CD4-positive, alpha-beta T cell (primary cell): ENCODE measurements around the gene METTL21C. TPM values are rescaled to one million over a fixed set of nuclear protein-coding genes. Genes with fewer than 3 reads are reported as not detected.
A peak's percentile ranks its signal among the peaks of the same experiment; 100 is the strongest.

Experiments used
- ATAC-seq: fragments of 200-7000 bp; cut with Tn5 transposase; one replicate; pipeline ENCODE4 v1.10.0; 2022; ENCODE audit warnings: mild to moderate bottlenecking; ENCODE audit not compliant: poor library complexity
- CTCF ChIA-PET: fragments of 350-600 bp; sonication (Branson Sonifier 250); formaldehyde crosslinking; loops from one replicate; lab custom pipeline; 2021; ENCODE audit warnings: antibody characterized with exemption, inconsistent platforms; lab: Charles Lee
- POLR2A ChIA-PET: fragments of 350-600 bp; sonication (Branson Sonifier 250); formaldehyde crosslinking; loops from one replicate; lab custom pipeline; 2021; ENCODE audit warnings: antibody characterized with exemption, inconsistent platforms; lab: Charles Lee
- DNase-seq, 14 experiments: peaks; one replicate each; pipeline ENCODE4 v3.0.0-alpha.2; 2013 to 2020; ENCODE audit warnings: mixed read lengths in 2 of 14
- H3K27ac ChIP-seq, 2 donors: one replicate each; pipeline versions ENCODE4 v1.5.1 to v1.7.0; 2013; ENCODE audit warnings: low read length in 2 of 2, low read depth in 1 of 2, mild to moderate bottlenecking in 1 of 2
- H3K27me3 ChIP-seq, 2 experiments: 1 replicate in 1 of 2; 2 replicates in 1 of 2; pipeline versions ENCODE4 v1.6.1 to v1.7.0; 2013; ENCODE audit warnings: low read length in 2 of 2, control low read depth in 1 of 2, mild to moderate bottlenecking in 1 of 2, moderate library complexity in 1 of 2; ENCODE audit not compliant: insufficient read depth in 2 of 2, control insufficient read depth in 1 of 2
- H3K36me3 ChIP-seq: one replicate; pipeline ENCODE4 v1.6.1; 2013; ENCODE audit warnings: low read length, control low read depth; ENCODE audit not compliant: insufficient read depth
- H3K4me1 ChIP-seq: one replicate; pipeline ENCODE4 v1.6.1; 2013; ENCODE audit warnings: low read length, control low read depth; ENCODE audit not compliant: insufficient read depth
- H3K4me3 ChIP-seq: one replicate; pipeline ENCODE4 v1.5.1; 2013; ENCODE audit warnings: mild to moderate bottlenecking, low read length, moderate library complexity
- H3K9me3 ChIP-seq, 2 experiments: 1 replicate in 1 of 2; 2 replicates in 1 of 2; pipeline versions ENCODE4 v1.6.1 to v1.7.0; 2013; ENCODE audit warnings: low read length in 2 of 2, mild to moderate bottlenecking in 2 of 2, control low read depth in 1 of 2, moderate library complexity in 1 of 2; ENCODE audit not compliant: control insufficient read depth in 1 of 2, insufficient read depth in 1 of 2
- H3K27ac Mint-ChIP-seq: one replicate; pipeline ENCODE4 v1.8.0; 2020; ENCODE audit warnings: mixed read lengths
- H3K27me3 Mint-ChIP-seq: one replicate; pipeline ENCODE4 v1.8.0; 2021; ENCODE audit warnings: mixed read lengths
- H3K36me3 Mint-ChIP-seq: one replicate; pipeline ENCODE4 v1.8.0; 2021; ENCODE audit warnings: low read depth, mixed read lengths
- H3K4me1 Mint-ChIP-seq: one replicate; pipeline ENCODE4 v1.8.0; 2021; ENCODE audit warnings: low read depth, mixed read lengths
- H3K4me3 Mint-ChIP-seq: one replicate; pipeline ENCODE4 v1.8.0; 2020; ENCODE audit warnings: mild to moderate bottlenecking, mixed read lengths
- H3K9me3 Mint-ChIP-seq: one replicate; pipeline ENCODE4 v1.8.0; 2020; ENCODE audit warnings: mixed read lengths
- CTCF ChIP-seq: fragments of 200-600 bp; IDR thresholded peaks from one replicate; pipeline ENCODE4 v1.8.0; 2022; ENCODE audit warnings: antibody characterized with exemption, mild to moderate bottlenecking
- intact Hi-C, 2 experiments: fragments of 100-400 bp; cut with DNase I in 1 of 2; cut with micrococcal nuclease in 1 of 2; formaldehyde crosslinking; loops; one replicate each; pipeline versions ENCODE4 v1.15.1 to v1.9.0; 2023 to 2025; cut with DNase I, micrococcal nuclease
- total RNA-seq, 174 experiments: library from RNA in 2 of 174; stranded (reverse) in 2 of 174; gene quantifications; one replicate each; pipeline ENCODE4 v1.2.3 and lab custom pipeline; 2021 to 2026

Gene METTL21C
- total RNA-seq, 2 experiments from 2014 or later = not detected

GRCh38 chr13:102729560-102730270, 34.9 kb upstream of the METTL21C start:
- CTCF ChIA-PET = interaction anchor here (0.9 kb wide), 1 partner anchor 164 kb away, joined by 3 read pairs; no protein-coding TSS in a partner anchor
- H3K4me3 ChIP-seq = no peak overlapping the region
- ATAC-seq = peak; percentile 24

GRCh38 chr13:102726430-102726829, 31.6 kb upstream of the METTL21C start:
- Histone ChIP-seq H3K4me3 (no peak overlapping the region), H3K36me3 (no peaks in the 10 kb centered on the region), H3K4me1 (no peaks in the 10 kb centered on the region), H3K27me3 (no peaks in the 10 kb centered on the region), H3K27ac (no peak overlapping the region), H3K9me3 (no peaks in the 10 kb centered on the region)
- POLR2A ChIA-PET = no interaction called here
- intact Hi-C loops = loop anchor here in 1 of 2 experiments (5.0 kb wide), 1 partner anchor 121 kb away; the partner anchor contains the start of gene ERCC5
- Mint-ChIP-seq H3K36me3 (no peaks in the 10 kb centered on the region), H3K9me3 (no peaks in the 10 kb centered on the region), H3K27ac (no peak overlapping the region), H3K4me1 (no peaks in the 10 kb centered on the region), H3K27me3 (peaks cover 14% of the 10 kb centered on the region), H3K4me3 (no peak overlapping the region)
- CTCF ChIA-PET = no interaction called here
- DNase-seq (peak in 3 of 14 experiments; percentile 20 to 30 (median 25)), ATAC-seq (no peak)
- no peak for TF ChIP-seq CTCF

More at GRCh38 chr13:102729560-102730270, 34.9 kb upstream of the METTL21C start:
- Histone ChIP-seq H3K36me3 (no peaks in the 10 kb centered on the region), H3K27ac (no peak overlapping the region), H3K9me3 (no peaks in the 10 kb centered on the region), H3K27me3 (peaks cover 0 to 3% of the 10 kb centered on the region in 2 experiments), H3K4me1 (no peaks in the 10 kb centered on the region)
- no peaks in the 10 kb centered on the region for H3K36me3 Mint-ChIP-seq
- H3K9me3 Mint-ChIP-seq = no peaks in the 10 kb centered on the region
- POLR2A ChIA-PET = no interaction called here
- intact Hi-C loops = loop anchor here in 1 of 2 experiments (5.0 kb wide), 1 partner anchor 118 kb away; the partner anchor contains the start of gene ERCC5
- DNase-seq = peak in 2 of 14 experiments; percentile 3 to 8
- H3K4me3 Mint-ChIP-seq = no peak overlapping the region
- H3K4me1 Mint-ChIP-seq = no peaks in the 10 kb centered on the region
- TF ChIP-seq CTCF = no peak
- peaks cover 14% of the 10 kb centered on the region for H3K27me3 Mint-ChIP-seq
- no peak overlapping the region for H3K27ac Mint-ChIP-seq

- intact Hi-C loops = loop anchor here (2.0 to 5.0 kb wide), 2 partner anchors 122 to 144 kb away; partner anchors contain the start of gene ERCC5 (in 1 of the 2)
- ChIA-PET CTCF (interaction anchor here (0.5 kb wide), 1 partner anchor 144 kb away, joined by 3 read pairs; no protein-coding TSS in a partner anchor), POLR2A (interaction anchor here (1.6 kb wide), 2 partner anchors 39 to 133 kb away, joined by 3 to 6 read pairs; no protein-coding TSS in a partner anchor)
- Mint-ChIP-seq H3K27me3 (peaks cover 4% of the 10 kb centered on the region), H3K4me1 (no peaks in the 10 kb centered on the region), H3K9me3 (no peaks in the 10 kb centered on the region), H3K27ac (no peak overlapping the region), H3K36me3 (no peaks in the 10 kb centered on the region), H3K4me3 (no peak overlapping the region)
- H3K27ac ChIP-seq = no peak overlapping the region
- no peaks in the 10 kb centered on the region for H3K27me3 ChIP-seq
- peak in 4 of 14 experiments; percentile 6 to 21 (median 16) for DNase-seq
- ATAC-seq = no peak
- no peak for TF ChIP-seq CTCF
- H3K4me3 ChIP-seq = no peak overlapping the region
- H3K4me1 ChIP-seq = no peaks in the 10 kb centered on the region
- no peaks in the 10 kb centered on the region for H3K36me3 ChIP-seq
- H3K9me3 ChIP-seq = no peaks in the 10 kb centered on the region
Measured at GRCh38 chr13:102724923-102725322, 30.1 kb upstream of the METTL21C start.
